PFSK-1 (cell line): Measurements from ENCODE around the gene OR11H6.

Source experiments
- FOXP2 ChIP-seq: optimal IDR thresholded peaks from 2 replicates; pipeline ENCODE3; 2011; ENCODE audit warnings: borderline replicate concordance, control low read depth, inconsistent platforms; ENCODE audit not compliant: insufficient read depth; ENCODE audit errors: extremely low read length, extremely low read depth
- POLR2AphosphoS5 ChIP-seq: IDR thresholded peaks from 2 replicates; pipeline ENCODE4 v1.6.1; 2012; ENCODE audit warnings: low read depth, mild to moderate bottlenecking, control low read depth, low read length, moderate library complexity
- SIN3A ChIP-seq: IDR thresholded peaks from 2 replicates; pipeline ENCODE4 v1.6.1; 2012; ENCODE audit warnings: mild to moderate bottlenecking, low read length, moderate library complexity, borderline replicate concordance; ENCODE audit not compliant: insufficient read depth
- TAF1 ChIP-seq: IDR thresholded peaks from 2 replicates; pipeline ENCODE4 v1.6.1; 2012; ENCODE audit warnings: low read length, control low read depth, borderline replicate concordance; ENCODE audit not compliant: insufficient read depth
- TF ChIP-seq, protein P1 (sequence below), 2 experiments: IDR thresholded peaks; 2 replicates each; pipeline versions ENCODE4 v1.6.1 to v1.8.0; 2011 to 2012; ENCODE audit warnings: low read depth in 2 of 2, low read length in 2 of 2, control low read depth in 1 of 2, inconsistent platforms in 1 of 2, mild to moderate bottlenecking in 1 of 2, moderate library complexity in 1 of 2; ENCODE audit not compliant: insufficient read depth in 1 of 2

Gene OR11H6

GRCh38 chr14:20195911-20196310, 27.6 kb upstream of the OR11H6 start:
- TF ChIP-seq TAF1 (no peak), SIN3A (no peak), FOXP2 (no peak), POLR2AphosphoS5 (no peak)
- TF ChIP-seq, protein P1, sequence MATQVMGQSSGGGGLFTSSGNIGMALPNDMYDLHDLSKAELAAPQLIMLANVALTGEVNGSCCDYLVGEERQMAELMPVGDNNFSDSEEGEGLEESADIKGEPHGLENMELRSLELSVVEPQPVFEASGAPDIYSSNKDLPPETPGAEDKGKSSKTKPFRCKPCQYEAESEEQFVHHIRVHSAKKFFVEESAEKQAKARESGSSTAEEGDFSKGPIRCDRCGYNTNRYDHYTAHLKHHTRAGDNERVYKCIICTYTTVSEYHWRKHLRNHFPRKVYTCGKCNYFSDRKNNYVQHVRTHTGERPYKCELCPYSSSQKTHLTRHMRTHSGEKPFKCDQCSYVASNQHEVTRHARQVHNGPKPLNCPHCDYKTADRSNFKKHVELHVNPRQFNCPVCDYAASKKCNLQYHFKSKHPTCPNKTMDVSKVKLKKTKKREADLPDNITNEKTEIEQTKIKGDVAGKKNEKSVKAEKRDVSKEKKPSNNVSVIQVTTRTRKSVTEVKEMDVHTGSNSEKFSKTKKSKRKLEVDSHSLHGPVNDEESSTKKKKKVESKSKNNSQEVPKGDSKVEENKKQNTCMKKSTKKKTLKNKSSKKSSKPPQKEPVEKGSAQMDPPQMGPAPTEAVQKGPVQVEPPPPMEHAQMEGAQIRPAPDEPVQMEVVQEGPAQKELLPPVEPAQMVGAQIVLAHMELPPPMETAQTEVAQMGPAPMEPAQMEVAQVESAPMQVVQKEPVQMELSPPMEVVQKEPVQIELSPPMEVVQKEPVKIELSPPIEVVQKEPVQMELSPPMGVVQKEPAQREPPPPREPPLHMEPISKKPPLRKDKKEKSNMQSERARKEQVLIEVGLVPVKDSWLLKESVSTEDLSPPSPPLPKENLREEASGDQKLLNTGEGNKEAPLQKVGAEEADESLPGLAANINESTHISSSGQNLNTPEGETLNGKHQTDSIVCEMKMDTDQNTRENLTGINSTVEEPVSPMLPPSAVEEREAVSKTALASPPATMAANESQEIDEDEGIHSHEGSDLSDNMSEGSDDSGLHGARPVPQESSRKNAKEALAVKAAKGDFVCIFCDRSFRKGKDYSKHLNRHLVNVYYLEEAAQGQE (IDR thresholded peaks at IDR 0.05; ENCODE audit: insufficient read depth in 1 of 2, low read depth in 2 of 2, low read length in 2 of 2), result no peak

DNA sequence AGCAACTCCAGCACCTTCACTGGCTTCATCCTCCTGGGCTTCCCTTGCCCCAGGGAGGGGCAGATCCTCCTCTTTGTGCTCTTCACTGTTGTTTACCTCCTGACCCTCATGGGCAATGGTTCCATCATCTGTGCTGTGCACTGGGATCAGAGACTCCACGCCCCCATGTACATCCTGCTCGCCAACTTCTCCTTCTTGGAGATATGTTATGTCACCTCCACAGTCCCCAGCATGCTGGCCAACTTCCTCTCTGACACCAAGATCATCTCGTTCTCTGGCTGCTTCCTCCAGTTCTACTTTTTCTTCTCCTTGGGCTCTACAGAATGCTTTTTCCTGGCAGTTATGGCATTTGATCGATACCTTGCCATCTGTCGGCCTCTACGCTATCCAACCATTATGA, 26.1 kb upstream of the OR11H6 start:
- no peak for TF ChIP-seq SIN3A
- no peak for TF ChIP-seq TAF1
- TF ChIP-seq FOXP2, result no peak
- TF ChIP-seq, protein P1 (IDR thresholded peaks at IDR 0.05; ENCODE audit: insufficient read depth in 1 of 2, low read depth in 2 of 2, low read length in 2 of 2), result no peak
- TF ChIP-seq POLR2AphosphoS5, result no peak

GRCh38 chr14:20198991-20199390, 24.5 kb upstream of the OR11H6 start:
- TF ChIP-seq FOXP2 (no peak), POLR2AphosphoS5 (no peak)
- TF ChIP-seq, protein P1 (IDR thresholded peaks at IDR 0.05; ENCODE audit: insufficient read depth in 1 of 2, low read depth in 2 of 2, low read length in 2 of 2), result no peak

DNA sequence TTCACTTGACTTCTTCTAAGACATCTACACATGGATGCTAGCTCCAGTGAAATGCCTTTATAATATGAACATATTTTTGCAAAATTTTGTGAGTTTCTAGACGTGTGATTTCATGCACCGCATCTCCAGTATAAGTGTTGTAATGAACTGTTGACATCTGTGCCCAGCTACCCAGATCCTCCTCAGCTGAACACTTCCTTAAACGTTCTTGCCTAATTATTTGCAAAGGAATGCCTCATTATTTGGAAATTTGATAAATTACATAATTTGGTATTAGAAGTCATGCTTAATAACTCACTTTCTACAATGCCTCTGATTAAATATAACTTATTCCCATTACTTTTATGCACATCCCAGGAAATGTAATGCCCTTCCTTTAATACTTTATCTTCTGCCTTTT, 18.8 kb upstream of the OR11H6 start:
- no peak for TF ChIP-seq FOXP2
- TF ChIP-seq, protein P1 (IDR thresholded peaks at IDR 0.05; ENCODE audit: insufficient read depth in 1 of 2, low read depth in 2 of 2, low read length in 2 of 2), result no peak
- TF ChIP-seq SIN3A, result no peak
- no peak for TF ChIP-seq TAF1
- no peak for TF ChIP-seq POLR2AphosphoS5

GRCh38 chr14:20209595-20209994, 13.9 kb upstream of the OR11H6 start:
- TF ChIP-seq POLR2AphosphoS5 (no peak), FOXP2 (no peak), TAF1 (no peak), SIN3A (no peak)
- TF ChIP-seq, protein P1 (IDR thresholded peaks at IDR 0.05; ENCODE audit: insufficient read depth in 1 of 2, low read depth in 2 of 2, low read length in 2 of 2), result no peak
